Daoy (cell line): ENCODE measurements around the gene F8. TPM values are rescaled to one million over a fixed set of nuclear protein-coding genes. Genes with fewer than 3 reads are reported as not detected.
"Not testable (repeated sequence)": the region's sequence is repeated elsewhere in the genome, so short reads cannot be mapped to it uniquely, and the experiment has no call there.

ENCODE experiments used
- DNase-seq: peaks from one replicate; pipeline ENCODE4 v3.0.0-alpha.2; 2015; ENCODE audit warnings: low read depth
- total RNA-seq: library from RNA; depleted of rRNA; stranded (reverse); fragments of >200 nt; shearing (Covaris generic); gene quantifications from 2 replicates; pipeline ENCODE4 v1.2.3, GENCODE V29; 2014

F8 gene
- total RNA-seq, 1 experiment from 2014 or later, result 2.2 TPM

GRCh38 chrX:154986826-154987575, 35.5 kb downstream of the F8 start:
- no peak for DNase-seq

DNA sequence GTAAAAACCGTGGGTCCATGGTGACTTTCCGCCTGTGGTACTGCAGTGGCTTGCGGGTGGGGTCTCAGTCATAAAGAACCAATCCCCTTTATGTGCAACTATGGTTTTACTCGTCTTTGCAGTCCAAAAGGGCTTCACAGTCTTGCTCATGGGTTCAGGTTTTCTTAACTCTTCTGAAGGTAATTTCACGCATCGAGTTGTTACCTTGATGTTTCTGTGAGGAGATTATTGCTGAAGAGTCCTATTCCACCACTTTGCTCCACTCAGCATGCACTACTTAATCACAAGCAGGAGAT, 41.5 kb downstream of the F8 start:
- no peak for DNase-seq

- DNase-seq, result peak; percentile 58
Observed at GRCh38 chrX:154980330-154981115, 42.0 kb downstream of the F8 start.

- no peak for DNase-seq
Observed at GRCh38 chrX:154979629-154980028, 42.9 kb downstream of the F8 start.

GRCh38 chrX:154968353-154968752, 54.2 kb downstream of the F8 start:
- DNase-seq, result no peak

GRCh38 chrX:154967603-154968002, 54.9 kb downstream of the F8 start:
- DNase-seq, result no peak

- no peak for DNase-seq
Observed at GRCh38 chrX:154961947-154962346, 60.6 kb downstream of the F8 start.

DNA sequence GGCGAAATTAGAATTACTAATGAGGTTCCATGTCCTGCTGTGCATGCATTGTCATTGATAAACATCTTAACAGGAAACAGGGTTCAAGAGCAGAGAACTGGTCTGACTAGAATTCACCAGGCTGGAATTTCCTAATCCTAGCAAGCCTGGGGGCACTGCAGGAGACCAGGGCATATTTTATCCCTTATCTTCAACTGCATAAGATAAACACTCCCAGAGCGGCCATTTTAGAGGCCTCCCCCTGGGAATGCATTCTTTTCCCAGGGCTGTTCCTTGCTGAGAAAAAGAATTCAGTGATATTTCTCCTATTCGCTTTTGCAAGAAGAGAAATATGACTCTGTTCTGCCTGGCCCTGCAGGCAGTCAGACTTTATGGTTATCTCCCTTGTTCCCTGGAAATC, 66.7 kb downstream of the F8 start:
- DNase-seq, result not testable (repeated sequence)

- DNase-seq, result not testable (repeated sequence)
Observed at GRCh38 chrX:154939265-154939664, 83.3 kb downstream of the F8 start.

GRCh38 chrX:154924771-154925170, 97.8 kb downstream of the F8 start:
- DNase-seq, result not testable (repeated sequence)

DNA sequence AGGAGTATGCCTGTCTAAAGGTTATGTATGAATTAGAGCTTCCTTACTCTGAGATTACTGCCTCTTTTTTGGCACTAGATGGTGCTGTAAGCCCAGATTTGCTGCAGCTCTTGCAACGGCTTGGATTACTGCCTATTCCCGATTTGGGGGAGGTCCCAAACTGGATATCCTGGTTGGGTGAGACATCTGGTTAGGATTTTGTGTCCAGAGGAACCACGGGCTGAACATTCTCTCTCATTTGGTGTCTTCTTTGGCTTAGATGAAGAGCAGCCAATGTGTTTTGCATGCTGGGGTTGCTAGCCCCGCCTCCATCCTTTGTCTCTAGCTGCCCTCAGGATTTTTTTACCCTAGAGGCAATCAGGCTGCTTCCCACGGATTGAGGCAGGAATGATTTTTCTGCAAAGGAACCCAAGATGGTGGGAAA, 104.5 kb downstream of the F8 start:
- DNase-seq, result peak; percentile 60

DNA sequence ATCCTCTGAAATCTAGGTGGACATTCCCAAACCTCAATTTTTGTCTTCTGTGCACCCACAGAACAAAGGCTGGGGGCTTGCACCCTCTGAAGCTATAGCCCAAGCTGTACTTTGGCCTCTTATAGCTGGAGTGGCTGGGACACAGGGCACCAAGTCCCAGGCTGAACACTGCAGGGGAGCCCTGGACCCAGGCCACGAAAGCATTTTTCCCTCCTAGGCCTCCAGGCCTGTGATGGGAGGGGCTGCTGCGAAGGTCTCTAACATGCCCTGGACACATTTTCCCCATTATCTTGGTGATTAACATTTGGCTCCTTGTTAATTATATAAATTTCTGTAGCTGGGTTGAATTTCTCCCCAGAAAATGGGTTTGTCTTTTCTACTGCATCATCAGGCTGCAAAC, 108.5 kb downstream of the F8 start:
- DNase-seq, result no peak

DNA sequence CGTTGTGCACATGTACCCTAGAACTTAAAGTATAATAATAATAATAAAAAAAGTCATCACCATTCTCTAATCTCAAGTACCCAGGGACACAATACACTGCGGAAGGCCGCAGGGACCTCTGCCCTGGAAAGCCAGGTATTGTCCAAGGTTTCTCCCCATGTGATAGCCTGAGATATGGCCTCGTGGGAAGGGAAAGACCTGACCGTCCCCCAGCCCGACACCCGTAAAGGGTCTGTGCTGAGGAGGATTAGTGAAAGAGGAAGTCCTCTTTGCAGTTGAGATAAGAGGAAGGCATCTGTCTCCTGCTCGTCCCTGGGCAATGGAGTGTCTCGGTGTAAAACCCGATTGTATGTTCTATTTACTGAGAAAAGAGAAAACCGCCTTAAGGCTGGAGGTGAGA, 112.0 kb downstream of the F8 start:
- DNase-seq, result not testable (repeated sequence)

DNA sequence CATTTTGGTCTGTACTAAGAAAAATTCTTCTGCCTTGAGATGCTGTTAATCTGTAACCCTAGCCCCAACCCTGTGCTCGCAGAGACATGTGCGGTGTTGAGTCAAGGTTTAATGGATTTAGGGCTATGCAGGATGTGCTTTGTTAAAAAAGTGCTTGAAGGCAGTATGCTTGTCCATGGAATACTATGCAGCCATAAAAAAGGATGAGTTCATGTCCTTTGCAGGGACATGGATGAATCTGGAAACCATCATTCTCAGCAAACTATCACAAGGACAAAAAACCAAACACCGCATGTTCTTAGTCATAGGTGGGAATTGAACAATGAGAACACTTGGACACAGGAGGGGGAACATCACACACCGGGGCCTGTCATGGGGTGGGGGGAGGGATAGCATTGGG, 112.5 kb downstream of the F8 start:
- not testable (repeated sequence) for DNase-seq

GRCh38 chrX:154908821-154909220, 113.7 kb downstream of the F8 start:
- DNase-seq, result no peak

DNA sequence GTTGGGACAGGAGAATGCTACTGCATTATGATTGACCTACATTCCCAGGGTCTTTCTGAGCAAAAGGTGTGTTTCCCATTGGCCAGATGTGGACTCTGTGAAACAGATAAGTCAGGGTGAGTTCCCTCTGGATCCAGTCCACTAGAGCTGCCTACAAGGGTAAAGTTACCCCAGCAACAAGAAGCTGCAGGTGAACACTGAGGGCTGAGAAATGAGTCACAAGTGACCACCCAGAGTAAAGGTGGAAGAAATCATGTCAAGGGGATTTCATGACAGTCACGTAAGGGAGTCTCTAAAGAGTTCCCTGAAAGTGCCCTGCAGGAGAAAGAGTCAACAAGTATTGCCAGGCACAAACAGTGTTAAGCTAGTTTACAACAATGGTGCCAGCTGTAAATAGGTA, 120.1 kb downstream of the F8 start:
- no peak for DNase-seq

DNA sequence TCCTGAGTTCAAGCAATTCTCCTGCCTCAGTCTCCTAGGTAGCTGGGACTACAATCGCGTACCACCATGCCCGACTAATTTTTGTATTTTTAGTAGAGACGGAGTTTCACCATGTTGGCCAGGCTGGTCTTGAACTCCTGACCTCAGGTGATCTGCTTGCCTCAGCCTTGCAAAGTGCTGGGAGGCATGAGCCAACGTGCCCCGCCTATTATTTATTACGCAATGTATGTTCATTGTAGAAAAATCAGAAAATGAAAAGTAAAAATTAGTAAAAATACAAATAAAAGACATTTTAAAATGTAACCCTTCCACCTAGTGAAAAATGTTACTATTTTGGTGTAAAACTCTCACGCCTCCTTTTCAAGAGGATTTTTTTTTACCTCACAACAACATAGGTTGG, 122.2 kb downstream of the F8 start:
- DNase-seq, result no peak

DNA sequence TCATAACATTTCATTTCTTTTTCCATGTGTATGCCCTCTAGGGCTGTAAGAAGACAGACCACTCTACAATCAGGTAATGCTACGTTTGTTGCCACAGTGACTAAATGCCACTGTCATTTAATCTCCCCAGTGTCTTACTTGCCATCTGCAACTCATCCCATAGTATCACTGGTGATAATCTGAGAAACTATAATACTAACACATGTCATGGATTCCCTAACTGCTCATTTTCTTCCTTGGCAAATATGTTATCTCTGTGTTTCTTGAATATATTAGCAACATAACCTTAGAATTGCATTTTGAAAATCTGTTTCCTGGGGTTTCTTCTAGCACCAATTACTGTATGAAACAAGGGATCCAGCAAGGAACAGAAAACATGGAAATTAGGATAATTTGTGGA, 130.2 kb downstream of the F8 start:
- DNase-seq, result no peak

DNA sequence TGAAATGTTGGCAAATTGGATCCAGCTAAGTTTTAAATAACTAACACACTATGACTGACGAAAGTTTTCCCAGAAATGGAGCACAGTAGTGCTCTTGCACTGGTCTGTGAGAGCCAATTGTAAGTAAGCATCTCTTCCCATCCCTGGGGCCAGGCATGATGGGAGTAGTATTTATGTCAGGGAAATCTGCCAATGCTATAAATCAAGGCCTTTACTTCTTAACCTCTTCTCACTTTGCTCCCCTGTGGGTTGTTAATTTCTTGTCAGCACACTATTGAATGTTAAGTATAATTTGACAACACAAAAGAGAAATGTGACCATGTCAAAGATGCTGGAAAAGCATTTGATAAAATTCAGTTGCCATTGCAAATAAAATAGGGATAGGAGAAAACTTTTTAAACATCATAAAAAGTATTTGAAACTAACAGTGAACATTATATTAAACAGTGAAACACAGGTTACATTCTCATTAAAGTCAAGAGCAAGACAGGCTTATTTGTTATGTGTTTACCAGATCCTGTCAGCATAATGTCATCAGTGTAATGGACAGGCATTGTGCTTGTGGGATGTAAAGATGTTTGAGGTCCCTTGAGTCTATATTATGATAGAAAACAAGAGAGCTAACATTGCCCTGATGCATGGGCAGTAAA, 131.4 kb downstream of the F8 start:
- DNase-seq, result no peak

DNA sequence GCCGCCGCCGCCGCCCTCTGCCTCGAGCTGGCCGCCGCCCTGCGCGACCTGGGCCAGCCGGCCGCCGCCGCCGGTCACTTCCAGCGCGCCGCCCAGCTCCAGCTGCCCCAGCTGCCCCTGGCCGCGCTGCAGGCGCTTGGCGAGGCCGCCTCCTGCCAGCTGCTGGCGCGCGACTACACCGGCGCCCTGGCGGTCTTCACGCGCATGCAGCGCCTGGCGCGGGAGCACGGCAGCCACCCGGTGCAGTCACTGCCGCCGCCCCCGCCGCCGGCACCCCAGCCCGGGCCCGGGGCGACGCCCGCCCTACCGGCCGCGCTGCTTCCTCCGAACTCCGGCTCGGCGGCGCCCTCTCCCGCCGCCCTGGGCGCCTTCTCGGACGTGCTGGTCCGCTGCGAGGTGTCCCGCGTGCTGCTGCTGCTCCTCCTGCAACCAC, 135.7 kb downstream of the F8 start:
- not testable (repeated sequence) for DNase-seq

DNA sequence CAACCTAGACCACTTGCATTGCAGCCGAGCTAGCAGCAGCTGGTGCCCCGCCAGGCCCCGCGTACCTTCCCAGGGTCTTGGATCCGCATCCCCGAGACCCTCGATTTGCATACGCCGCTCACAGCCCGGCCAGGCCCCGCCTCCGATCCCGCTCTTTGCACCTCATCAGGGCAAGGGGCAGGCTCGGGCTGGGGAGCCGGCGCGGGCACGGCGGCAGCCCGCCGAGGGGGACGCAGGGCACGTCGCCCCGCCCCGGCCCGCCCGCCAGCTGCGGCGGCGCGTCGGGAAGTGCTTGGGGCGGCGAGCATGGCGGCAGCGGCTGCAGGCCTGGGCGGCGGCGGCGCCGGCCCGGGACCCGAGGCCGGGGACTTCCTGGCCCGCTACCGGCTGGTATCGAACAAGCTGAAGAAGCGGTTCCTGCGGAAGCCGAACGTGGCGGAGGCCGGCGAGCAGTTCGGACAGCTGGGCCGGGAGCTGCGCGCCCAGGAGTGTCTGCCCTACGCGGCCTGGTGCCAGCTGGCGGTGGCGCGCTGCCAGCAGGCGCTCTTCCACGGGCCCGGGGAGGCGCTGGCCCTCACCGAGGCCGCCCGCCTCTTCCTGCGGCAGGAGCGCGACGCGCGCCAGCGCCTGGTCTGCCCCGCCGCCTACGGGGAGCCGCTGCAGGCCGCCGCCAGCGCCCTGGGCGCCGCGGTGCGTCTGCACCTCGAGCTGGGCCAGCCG, 136.3 kb downstream of the F8 start, which contains the start of gene F8A1:
TSS of gene F8A1 (plus strand) at position 287 of the 720 bp plus-strand sequence. CDS start at position 307, 20 bp downstream.
- DNase-seq, result not testable (repeated sequence)

GRCh38 chrX:154885549-154885948, 137.0 kb downstream of the F8 start:
- not testable (repeated sequence) for DNase-seq
